ENCODE results near the gene SUFU.

- TF ChIP-seq CTCF (IDR thresholded peaks at IDR 0.05) (no peak), POLR2A (IDR thresholded peaks at IDR 0.05) (no peak)
These were observed 115.7 kb downstream of the SUFU start for GRCh38 chr10:102619281-102619981.

Measured in Peyer's patch (tissue), 4 donors.